H1 (cell line): ENCODE results near the gene TVP23A. TPM values are rescaled to one million over a fixed set of nuclear protein-coding genes. Genes with fewer than 3 reads are reported as not detected.

Source experiments
- CTCF ChIA-PET: fragments of 300-600 bp; sonication (Branson Sonifier 250); formaldehyde crosslinking; loops from one replicate; lab custom pipeline; 2021; ENCODE audit not compliant: partially characterized antibody; lab: Charles Lee
- POLR2A ChIA-PET: fragments of 300-600 bp; sonication (Branson Sonifier 250); formaldehyde crosslinking; loops from one replicate; lab custom pipeline; 2021; ENCODE audit warnings: inconsistent platforms; ENCODE audit not compliant: partially characterized antibody; lab: Charles Lee
- DNase-seq, 2 experiments: peaks; one replicate each; pipeline versions ENCODE4 v3.0.0 to v3.0.0-alpha.2; 2010 to 2022; ENCODE audit warnings: low spot score in 2 of 2, low read depth in 1 of 2, mixed read lengths in 1 of 2
- FAIRE-seq: peaks from 2 replicates; lab custom pipeline; 2011; peaks lifted over from hg19 to GRCh38; lab: Jason Lieb, UNC
- H2AFZ ChIP-seq: 2 replicates; pipeline ENCODE4 v1.8.1; 2012; ENCODE audit warnings: low read length, inconsistent platforms
- H2AK5ac ChIP-seq: 2 replicates; pipeline ENCODE4 v1.6.1; 2013; ENCODE audit warnings: low read depth, low read length
- H2BK120ac ChIP-seq: replicated peaks from 2 replicates; pipeline ENCODE3; 2013; ENCODE audit warnings: low read depth, low read length, inconsistent platforms
- H2BK12ac ChIP-seq: 2 replicates; pipeline ENCODE4 v1.6.1; 2013; ENCODE audit warnings: low read depth, low read length
- H2BK15ac ChIP-seq: 2 replicates; pipeline ENCODE4 v1.6.1; 2013; ENCODE audit warnings: low read length
- H2BK20ac ChIP-seq: 2 replicates; pipeline ENCODE4 v1.6.1; 2013; ENCODE audit warnings: low read length
- H2BK5ac ChIP-seq: 2 replicates; pipeline ENCODE4 v1.6.1; 2013; ENCODE audit warnings: low read depth, low read length
- H3K14ac ChIP-seq: 2 replicates; pipeline ENCODE4 v1.6.1; 2013; ENCODE audit warnings: inconsistent platforms; ENCODE audit not compliant: insufficient read length
- H3K18ac ChIP-seq: 2 replicates; pipeline ENCODE4 v1.6.1; 2013; ENCODE audit warnings: low read length; ENCODE audit errors: extremely low read depth
- H3K23ac ChIP-seq: 2 replicates; pipeline ENCODE4 v1.6.1; 2013; ENCODE audit warnings: inconsistent platforms; ENCODE audit not compliant: insufficient read length
- H3K23me2 ChIP-seq: 2 replicates; pipeline ENCODE4 v1.6.1; 2013; ENCODE audit warnings: low read depth, low read length
- H3K27ac ChIP-seq: 2 replicates; pipeline ENCODE4 v1.6.1; 2011; ENCODE audit warnings: low read depth, low read length, inconsistent platforms
- H3K27me3 ChIP-seq, 4 experiments: replicated peaks in 1 of 4; 1 replicate in 1 of 4; 2 replicates in 3 of 4; pipeline versions ENCODE4 v1.6.1 to v1.8.1; 2011 to 2013; ENCODE audit warnings: low read length in 3 of 4, mild to moderate bottlenecking in 3 of 4, inconsistent platforms in 2 of 4, mixed read lengths in 2 of 4, moderate library complexity in 1 of 4; ENCODE audit not compliant: control insufficient read depth in 3 of 4, insufficient read depth in 3 of 4; ENCODE audit errors: extremely low read depth in 1 of 4
- H3K36me3 ChIP-seq, 4 experiments: 2 replicates each; pipeline versions ENCODE4 v1.6.1 to v1.8.1; 2011 to 2013; ENCODE audit warnings: mild to moderate bottlenecking in 4 of 4, low read length in 3 of 4, moderate library complexity in 2 of 4, control low read depth in 1 of 4, inconsistent platforms in 1 of 4; ENCODE audit not compliant: insufficient read depth in 4 of 4, control insufficient read depth in 2 of 4
- H3K4ac ChIP-seq: replicated peaks from 2 replicates; pipeline ENCODE3; 2013; ENCODE audit warnings: low read length, low read depth, mixed read lengths, inconsistent platforms; ENCODE audit not compliant: insufficient read length
- H3K4me1 ChIP-seq, 4 experiments: replicated peaks in 1 of 4; 1 replicate in 1 of 4; 2 replicates in 3 of 4; pipeline versions ENCODE4 v1.6.1 to v1.8.1; 2011 to 2013; ENCODE audit warnings: low read length in 3 of 4, inconsistent platforms in 2 of 4, mixed read lengths in 1 of 4; ENCODE audit not compliant: insufficient read depth in 4 of 4, control insufficient read depth in 3 of 4
- H3K4me2 ChIP-seq, 2 experiments: 2 replicates each; pipeline versions ENCODE4 v1.6.1 to v1.8.1; 2011 to 2013; ENCODE audit warnings: low read depth in 2 of 2, low read length in 2 of 2, control low read depth in 1 of 2, inconsistent platforms in 1 of 2, mild to moderate bottlenecking in 1 of 2; ENCODE audit not compliant: insufficient read depth in 1 of 2
- H3K4me3 ChIP-seq, 4 experiments: fragments of 200-600, 300-600 bp in 1 of 4; sonication (generic), shearing (Covaris generic), sonication (Bioruptor Twin) in 1 of 4; 2 replicates each; pipeline versions ENCODE4 v1.5.1 to v1.8.1; 2011 to 2016; ENCODE audit warnings: low read length in 4 of 4, low read depth in 3 of 4, control low read depth in 2 of 4, inconsistent platforms in 2 of 4, mild to moderate bottlenecking in 2 of 4, mixed read lengths in 1 of 4, moderate library complexity in 1 of 4; ENCODE audit not compliant: insufficient read depth in 2 of 4; ENCODE audit errors: extremely low read depth in 1 of 4
- H3K56ac ChIP-seq: replicated peaks from 2 replicates; pipeline ENCODE3; 2013; ENCODE audit warnings: low read depth, mild to moderate bottlenecking, mixed read lengths, low read length, inconsistent platforms; ENCODE audit not compliant: insufficient read length
- H3K79me1 ChIP-seq: 2 replicates; pipeline ENCODE4 v1.6.1; 2013; ENCODE audit warnings: low read depth, low read length, control low read depth
- H3K79me2 ChIP-seq, 2 experiments: 2 replicates each; pipeline versions ENCODE4 v1.6.1 to v1.8.1; 2012 to 2013; ENCODE audit warnings: low read length in 2 of 2, mild to moderate bottlenecking in 2 of 2, inconsistent platforms in 1 of 2; ENCODE audit not compliant: insufficient read depth in 2 of 2, control insufficient read depth in 1 of 2
- H3K9ac ChIP-seq, 4 experiments: replicated peaks in 1 of 4; 1 replicate in 1 of 4; 2 replicates in 3 of 4; pipeline versions ENCODE4 v1.6.1 to v1.8.1; 2011 to 2013; ENCODE audit warnings: low read depth in 3 of 4, low read length in 3 of 4, control low read depth in 2 of 4, mild to moderate bottlenecking in 2 of 4, moderate library complexity in 2 of 4, inconsistent platforms in 1 of 4; ENCODE audit errors: extremely low read depth in 1 of 4
- H3K9me3 ChIP-seq, 2 experiments: 2 replicates each; pipeline versions ENCODE4 v1.6.1 to v1.8.1; 2012 to 2013; ENCODE audit warnings: mild to moderate bottlenecking in 2 of 2, moderate library complexity in 2 of 2, control low read depth in 1 of 2, inconsistent platforms in 1 of 2, low read depth in 1 of 2, low read length in 1 of 2, mixed read lengths in 1 of 2; ENCODE audit not compliant: insufficient read depth in 2 of 2
- H4K20me1 ChIP-seq, 2 experiments: replicated peaks in 1 of 2; 2 replicates each; pipeline versions ENCODE3 to v1.8.1; 2011 to 2013; ENCODE audit warnings: inconsistent platforms in 2 of 2, low read length in 2 of 2, mild to moderate bottlenecking in 1 of 2; ENCODE audit not compliant: insufficient read depth in 2 of 2, control insufficient read depth in 1 of 2
- H4K5ac ChIP-seq: 2 replicates; pipeline ENCODE4 v1.6.1; 2013; ENCODE audit warnings: low read length, low read depth, mixed read lengths, inconsistent platforms; ENCODE audit not compliant: insufficient read length
- H4K8ac ChIP-seq: 2 replicates; pipeline ENCODE4 v1.8.0; 2013; ENCODE audit warnings: mild to moderate bottlenecking, moderate library complexity, low read length, inconsistent platforms; ENCODE audit not compliant: insufficient read depth; ENCODE audit errors: extremely low read depth
- H4K91ac ChIP-seq: replicated peaks from 2 replicates; pipeline ENCODE3; 2013; ENCODE audit warnings: low read length, mixed read lengths, inconsistent platforms; ENCODE audit not compliant: insufficient read length
- BACH1 ChIP-seq: IDR thresholded peaks from 2 replicates; pipeline ENCODE4 v1.6.1; 2012; ENCODE audit warnings: low read length, improper control_type of control experiment
- EGR1 ChIP-seq: IDR thresholded peaks from 2 replicates; pipeline ENCODE4 v1.6.1; 2011; ENCODE audit warnings: low read depth, low read length, borderline replicate concordance
- HDAC2 ChIP-seq, 2 experiments: fragments of 300-600 bp in 1 of 2; sonication (generic) in 1 of 2; IDR thresholded peaks; 2 replicates each; pipeline ENCODE4 v1.6.1; 2011 to 2012; ENCODE audit warnings: low read depth in 2 of 2, low read length in 2 of 2, mild to moderate bottlenecking in 2 of 2, moderate library complexity in 2 of 2, borderline replicate concordance in 1 of 2, inconsistent platforms in 1 of 2
- POLR2AphosphoS5 ChIP-seq: IDR thresholded peaks from 2 replicates; pipeline ENCODE4 v1.6.1; 2011; ENCODE audit warnings: low read depth, low read length
- RFX5 ChIP-seq: IDR thresholded peaks from 2 replicates; pipeline ENCODE4 v1.6.1; 2011; ENCODE audit warnings: low read depth, low read length, improper control_type of control experiment, borderline replicate concordance
- SAP30 ChIP-seq: fragments of 300-600 bp; sonication (generic); IDR thresholded peaks from 2 replicates; pipeline ENCODE4 v1.7.1; 2012; ENCODE audit warnings: low read length, moderate library complexity, mild to moderate bottlenecking, inconsistent platforms; ENCODE audit not compliant: insufficient read depth, insufficient replicate concordance
- SIN3A ChIP-seq, 2 experiments: IDR thresholded peaks in 1 of 2; conservative IDR thresholded peaks in 1 of 2; 2 replicates each; pipeline ENCODE4 v1.6.1; 2011 to 2012; ENCODE audit warnings: low read length in 2 of 2, improper control_type of control experiment in 1 of 2, low read depth in 1 of 2, mild to moderate bottlenecking in 1 of 2
- SUZ12 ChIP-seq: fragments of 200-600 bp; sonication (generic); IDR thresholded peaks from 2 replicates; pipeline ENCODE4 v1.6.1; 2012; ENCODE audit warnings: mild to moderate bottlenecking, inconsistent platforms, low read length, moderate library complexity, mixed read lengths
- ZNF274 ChIP-seq: IDR thresholded peaks from 2 replicates; pipeline ENCODE4 v1.7.0; 2012; ENCODE audit warnings: low read length, borderline replicate concordance; ENCODE audit errors: extremely low read depth
- WGBS, 2 experiments: shearing (Covaris generic) in 1 of 2; methylation state at CpG; one replicate each; pipeline versions ENCODE4 v1.1.6 to v1.1.7; 2013 to 2015; ENCODE audit warnings: low lambda C conversion rate in 2 of 2, mixed read lengths in 2 of 2, inconsistent platforms in 1 of 2, low coverage in 1 of 2, missing lambda C conversion rate in 1 of 2; ENCODE audit not compliant: insufficient replicate concordance in 2 of 2, insufficient coverage in 1 of 2, insufficient read length in 1 of 2; ENCODE audit errors: extremely low coverage in 1 of 2, missing lambda C conversion rate in 1 of 2; 5-methylcytosine and 5-hydroxymethylcytosine counted together
- polyA plus RNA-seq, 7 experiments: library from polyadenylated mRNA; depleted of rRNA in 3 of 7; stranded (reverse) in 5 of 7; unstranded in 2 of 7; fragments of >200 nt in 5 of 7; fragments of 200-250 nt in 2 of 7; gene quantifications; 1 replicate in 5 of 7; 2 replicates in 1 of 7; 4 replicates in 1 of 7; pipeline versions ENCODE4 v1.2.1 to v1.2.3, GENCODE V29; 2011 to 2013; ENCODE audit warnings: missing spikeins in 2 of 7, mixed read lengths in 2 of 7
- total RNA-seq: library from RNA; stranded (reverse); fragmentation: NEBNext Ultra II Directional; extraction: Animal tissue kit (Norgen Biotek cat#: 25700); gene quantifications from 2 replicates; pipeline ENCODE4 v1.2.1, GENCODE V29; 2021

TVP23A gene
- total and polyA plus RNA-seq, 2 of the 8 experiments (the other 6 are each of a cell fraction or from before 2014, with no cell fraction given): 2.2 to 3.1 TPM

- H3K79me1 ChIP-seq: no peaks in the 10 kb centered on the region
- peaks cover 0 to 4% of the 10 kb centered on the region in 2 experiments; a peak in 1 of 4 replicates for H3K9me3 ChIP-seq
- no peak overlapping the region for H2BK5ac ChIP-seq
- H4K20me1 ChIP-seq: no peaks in the 10 kb centered on the region
- no peak for DNase-seq
- no peak overlapping the region for H4K8ac ChIP-seq
- ChIA-PET CTCF (no interaction called here), POLR2A (no interaction called here)
- no peaks in the 10 kb centered on the region for H3K36me3 ChIP-seq
- H2BK12ac ChIP-seq: no peak overlapping the region
- H3K79me2 ChIP-seq: no peaks in the 10 kb centered on the region
- no peak overlapping the region for H3K18ac ChIP-seq
- 0 out of 2 replicates have a peak, but pooled peaks cover 2% of the 10 kb centered on the region for H3K23me2 ChIP-seq
- H3K4me1 ChIP-seq: no peaks in the 10 kb centered on the region
- no peak overlapping the region for H3K27ac ChIP-seq
- 94% methylated on average over 4 of the region's 4 CpGs; no CpG with 5 or more reads in 1 of the 2 experiments for WGBS, 2 experiments
- no peak overlapping the region for H3K9ac ChIP-seq
- no peak for FAIRE-seq
- no peak overlapping the region for H2BK20ac ChIP-seq
- H4K5ac ChIP-seq: no peak overlapping the region
- no peak overlapping the region for H2AFZ ChIP-seq
- H3K27me3 ChIP-seq: no peaks in the 10 kb centered on the region
- H2AK5ac ChIP-seq: no peak overlapping the region
- TF ChIP-seq RFX5 (no peak), EGR1 (no peak), HDAC2 (IDR thresholded peaks at IDR 0.05; ENCODE audit: borderline replicate concordance in 1 of 2, low read depth in 2 of 2, low read length in 2 of 2) (no peak), SUZ12 (no peak), ZNF274 (no peak), BACH1 (no peak), SIN3A (conservative IDR thresholded peaks at IDR 0.05 in 1 of 2, IDR thresholded peaks at IDR 0.05 in 1 of 2; ENCODE audit: low read depth in 1 of 2, low read length in 2 of 2) (no peak), SAP30 (no peak), POLR2AphosphoS5 (no peak)
- no peak overlapping the region for H3K23ac ChIP-seq
- no peak overlapping the region for H2BK120ac ChIP-seq
- no peak overlapping the region for H4K91ac ChIP-seq
- no peak overlapping the region for H3K4ac ChIP-seq
- no peak overlapping the region for H2BK15ac ChIP-seq
- no peak overlapping the region for H3K14ac ChIP-seq
- no peak overlapping the region for H3K56ac ChIP-seq
- H3K4me2 ChIP-seq: no peak overlapping the region
- H3K4me3 ChIP-seq: no peak overlapping the region
Measured at GRCh38 chr16:10791048-10791447, 27.5 kb downstream of the TVP23A start.
